HG03025 (cell line): ENCODE data around the gene SETD5.

Source experiments
- ATAC-seq: cut with Tn5 transposase; IDR thresholded peaks from one replicate; pipeline ENCODE4 v1.9.1; 2021; ENCODE audit warnings: mild to moderate bottlenecking, moderate library complexity; ENCODE audit not compliant: unreplicated experiment, low FRiP score

The SETD5 gene

GRCh38 chr3:9397332-9397905, at the start of gene SETD5:
TSS of gene SETD5 (plus strand) at chr3:9397615. CDS start at chr3:9428939, 31,324 bp downstream.
- ATAC-seq: peak; percentile 47

GRCh38 chr3:9347887-9348286, 49.5 kb upstream of the SETD5 start:
- no peak for ATAC-seq

DNA sequence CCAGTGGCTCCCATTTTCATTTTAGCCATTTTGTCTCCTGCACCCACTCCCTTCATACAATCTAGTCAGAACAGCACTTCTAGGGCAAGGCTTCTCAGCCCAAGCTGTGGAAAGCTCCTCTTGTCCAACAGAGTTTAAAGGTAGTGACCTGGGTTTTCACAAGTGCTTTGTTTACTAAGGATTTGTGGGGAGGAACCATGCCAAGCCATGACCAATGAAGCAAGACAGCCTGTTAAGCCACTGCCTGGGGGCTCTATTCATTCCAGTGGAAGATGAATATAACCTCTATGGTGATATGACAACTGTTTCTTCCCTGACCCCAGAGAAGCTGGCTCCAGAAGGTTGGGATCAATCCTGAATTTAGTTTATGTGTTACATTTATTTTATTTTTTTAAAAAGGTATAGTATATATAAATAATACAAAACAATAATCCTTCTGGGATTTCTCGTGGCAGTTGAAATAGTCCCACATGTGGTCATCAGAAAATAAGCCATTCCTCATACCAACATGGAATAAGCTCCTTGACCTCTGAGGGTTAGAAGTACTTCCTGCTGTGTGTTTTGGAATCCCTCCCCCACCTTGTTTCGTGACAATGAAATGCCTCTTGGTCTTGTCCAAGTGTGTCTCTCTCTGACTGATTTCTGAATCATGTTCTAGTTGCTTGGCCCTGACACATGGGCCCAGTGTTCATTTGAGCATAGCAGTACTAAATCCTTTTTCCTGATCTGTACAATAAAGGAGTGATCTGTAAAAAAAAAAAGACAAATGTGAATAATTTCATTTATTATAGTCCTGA, 47.9 kb upstream of the SETD5 start:
- ATAC-seq: no peak

- ATAC-seq: no peak
Measured at GRCh38 chr3:9351709-9352126, 45.7 kb upstream of the SETD5 start.

GRCh38 chr3:9352917-9353752, 44.3 kb upstream of the SETD5 start:
- no peak for ATAC-seq

GRCh38 chr3:9361691-9362388, 35.6 kb upstream of the SETD5 start:
- no peak for ATAC-seq

GRCh38 chr3:9362731-9363530, 34.5 kb upstream of the SETD5 start, which contains the start of gene THUMPD3:
TSS of gene THUMPD3 (plus strand) at chr3:9363054. CDS start at chr3:9365069, 2,015 bp downstream.
- ATAC-seq: peak; percentile 97

DNA sequence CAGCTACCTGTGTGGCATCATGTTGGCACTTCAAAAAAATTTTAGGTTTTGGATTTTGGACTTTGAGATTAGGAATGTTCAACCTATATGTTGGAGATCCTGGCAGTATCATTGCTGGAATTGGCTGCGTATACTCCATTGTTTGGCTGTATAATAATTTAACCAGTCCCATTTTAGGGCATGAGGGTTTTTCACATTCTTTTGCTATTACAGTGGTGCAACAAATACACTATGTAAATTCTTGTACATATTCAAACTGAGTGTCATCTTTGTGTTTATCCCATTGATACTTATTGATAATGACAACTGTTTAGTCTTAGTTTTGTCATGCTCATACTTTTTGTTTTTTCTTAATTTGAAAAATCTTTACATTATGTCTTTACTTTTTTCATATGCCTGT, 27.9 kb upstream of the SETD5 start:
- no peak for ATAC-seq

DNA sequence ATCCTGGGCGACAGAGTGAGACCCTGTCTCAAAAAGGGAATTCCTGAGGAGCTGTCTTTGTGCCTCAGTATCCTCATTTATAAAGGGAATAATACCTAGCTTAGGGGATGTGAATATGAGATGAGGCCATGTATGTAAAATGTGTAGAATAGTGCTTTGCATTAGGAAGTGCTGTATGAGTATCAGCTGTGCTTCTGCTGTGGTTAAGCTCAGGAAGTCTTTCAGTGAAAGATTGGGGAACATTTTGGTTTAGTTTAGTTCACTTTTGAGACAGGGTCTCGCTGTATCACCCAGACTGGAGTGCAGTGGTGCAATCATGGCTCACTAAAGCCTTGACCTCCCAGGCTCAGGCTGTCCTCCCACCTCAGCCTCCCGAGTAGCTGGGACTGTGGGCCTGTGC, 23.9 kb upstream of the SETD5 start:
- ATAC-seq: no peak

GRCh38 chr3:9377981-9378380, 19.4 kb upstream of the SETD5 start:
- ATAC-seq: no peak

- no peak for ATAC-seq
Measured at GRCh38 chr3:9379327-9379726, 18.1 kb upstream of the SETD5 start.

GRCh38 chr3:9380014-9380413, 17.4 kb upstream of the SETD5 start:
- ATAC-seq: no peak

GRCh38 chr3:9384141-9384828, 13.1 kb upstream of the SETD5 start:
- no peak for ATAC-seq

DNA sequence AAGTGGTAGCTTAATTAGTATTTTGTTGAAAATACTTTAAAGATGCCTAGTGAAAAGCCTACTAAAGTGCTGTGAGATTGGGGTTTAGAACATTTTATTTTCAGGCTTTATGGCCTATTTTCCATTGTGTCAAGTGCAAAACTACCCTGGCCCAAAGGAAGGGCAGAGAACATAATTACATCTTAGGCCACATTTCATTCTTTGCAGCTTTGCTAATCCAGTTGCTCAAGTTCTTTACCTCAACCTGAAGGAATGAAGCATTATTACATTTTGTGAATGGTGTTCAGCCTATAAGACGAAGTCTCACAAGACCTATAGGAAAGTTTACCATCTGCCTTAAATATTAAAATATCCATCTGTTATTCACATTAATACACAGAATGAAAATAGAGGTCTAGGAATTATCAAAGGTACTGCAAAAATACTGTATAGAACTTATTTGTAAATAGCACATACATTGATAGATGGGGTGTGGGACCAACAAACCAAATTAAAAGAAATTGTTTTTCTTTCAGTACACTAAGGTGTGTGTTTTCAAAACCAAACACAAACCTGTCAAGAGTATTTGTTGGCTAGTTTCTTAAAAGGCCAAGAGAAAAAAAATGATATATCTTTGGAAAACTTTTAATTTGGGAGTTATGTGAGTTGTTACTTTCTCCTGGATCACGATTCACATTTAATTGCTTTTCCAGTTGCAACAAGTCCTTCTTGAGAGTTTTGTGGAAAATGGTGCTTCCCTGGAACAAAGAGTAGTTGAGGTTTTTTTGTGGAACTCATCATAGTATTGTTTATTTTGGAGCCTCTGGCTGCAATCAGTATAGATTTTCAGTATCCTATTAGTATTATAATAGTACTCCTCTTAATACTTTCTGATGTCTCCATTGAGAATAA, 12.0 kb upstream of the SETD5 start:
- no peak for ATAC-seq

DNA sequence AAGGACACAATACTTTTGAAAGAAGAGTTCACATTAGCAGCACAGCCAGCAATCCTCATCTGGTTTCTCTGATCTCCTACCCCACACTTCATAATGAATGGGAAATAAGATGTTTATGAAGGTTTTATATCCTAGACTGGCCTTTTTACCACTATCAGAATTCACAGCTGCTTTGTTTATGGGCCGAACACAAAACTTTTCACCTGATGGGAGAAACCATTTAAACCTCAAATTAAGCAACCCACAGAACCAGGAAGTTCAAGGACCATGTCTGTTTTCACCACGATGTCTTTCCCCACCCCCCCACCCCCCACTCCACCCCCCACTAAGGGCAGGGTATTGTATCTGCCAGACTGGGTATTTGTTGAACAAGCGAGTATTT, 11.3 kb upstream of the SETD5 start:
- ATAC-seq: no peak

DNA sequence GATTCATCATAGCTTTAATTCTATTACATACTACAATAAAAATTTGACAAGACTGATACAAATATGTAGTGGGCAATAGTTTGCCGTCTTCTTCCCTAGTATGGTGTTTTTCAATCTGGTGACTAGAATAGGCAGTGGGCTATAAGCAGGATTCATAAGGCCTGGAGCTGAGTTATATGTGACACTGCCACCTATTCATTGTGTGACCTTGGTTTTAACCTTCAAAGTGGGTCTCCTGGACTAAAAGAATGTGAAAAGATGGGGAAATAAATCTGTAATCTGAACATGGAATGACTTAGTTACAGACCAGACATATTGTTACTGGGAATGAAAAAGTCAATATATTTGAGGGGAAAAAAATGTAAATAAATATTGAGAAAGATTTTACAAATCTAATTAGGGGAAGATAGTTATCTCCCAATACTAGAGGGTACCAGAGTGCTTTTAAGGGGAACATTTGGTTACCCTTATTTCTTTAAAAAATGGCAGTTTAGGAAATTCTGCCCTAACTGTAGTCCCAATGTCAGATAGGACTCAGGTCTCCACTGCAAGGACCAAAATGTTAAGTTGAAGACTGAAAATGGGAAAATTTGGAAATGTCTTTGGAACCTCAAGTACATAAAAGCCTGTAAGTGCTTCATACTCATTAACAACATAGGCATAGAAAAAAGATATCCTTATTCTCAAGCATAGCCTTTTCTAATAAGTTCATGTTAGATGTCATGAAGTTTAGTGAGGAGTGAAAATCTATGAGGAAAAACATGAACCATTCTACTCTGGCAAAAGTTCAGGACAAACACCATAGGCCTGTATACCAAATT, 10.7 kb upstream of the SETD5 start:
- no peak for ATAC-seq

DNA sequence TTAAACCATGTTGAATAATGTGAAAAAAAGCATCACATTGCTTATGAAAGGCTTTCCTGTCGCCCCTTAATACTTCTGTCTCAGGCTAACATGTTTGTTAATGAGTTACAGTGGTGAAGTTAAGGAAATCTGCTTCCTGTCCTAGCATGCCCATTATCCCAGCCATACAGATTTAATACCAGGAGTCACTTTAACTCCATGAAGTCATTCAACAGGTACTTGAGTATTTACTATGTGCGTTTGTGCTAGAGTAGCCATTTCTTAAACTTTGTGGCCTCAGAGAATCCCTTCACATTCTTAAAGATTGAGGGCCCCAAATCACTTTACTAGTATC, 10.1 kb upstream of the SETD5 start:
- no peak for ATAC-seq

DNA sequence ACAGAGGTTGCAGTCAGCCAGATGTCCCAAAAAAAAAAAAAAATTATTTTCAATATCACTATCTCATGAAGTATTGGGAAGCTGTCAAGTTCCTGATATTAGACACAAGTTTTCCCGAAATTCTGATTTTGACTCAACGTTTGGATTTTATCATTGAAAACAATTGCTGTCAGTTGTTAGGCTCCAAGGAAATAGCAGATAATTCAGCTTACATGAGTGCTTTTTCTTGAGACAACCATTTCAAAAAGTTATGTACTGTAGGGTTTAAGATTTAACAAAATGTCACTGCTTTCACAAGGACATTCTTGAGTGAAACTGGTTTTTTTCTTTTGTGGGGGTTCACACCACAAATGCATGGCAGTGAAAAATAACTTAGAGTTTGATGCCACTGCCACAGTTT, 9.3 kb upstream of the SETD5 start:
- ATAC-seq: no peak
